A673 (cell line): ENCODE measurements around the gene CMIP. TPM values are rescaled to one million over a fixed set of nuclear protein-coding genes. Genes with fewer than 3 reads are reported as not detected.
A peak's percentile ranks its signal among the peaks of the same experiment; 100 is the strongest.

Experiments
- BruUV-seq: library from RNA; stranded (reverse); fragments of 400-500 nt; replicated peaks from 2 replicates; lab custom pipeline; 2021; lab: Mats Ljungman, UMichigan
- CTCF ChIA-PET: fragments of 300-600 bp; sonication (Branson Sonifier 250); formaldehyde crosslinking; loops from one replicate; lab custom pipeline; 2022; ENCODE audit warnings: antibody characterized with exemption; lab: Charles Lee
- POLR2A ChIA-PET: fragments of 300-600 bp; sonication (Branson Sonifier 250); formaldehyde crosslinking; loops from one replicate; lab custom pipeline; 2022; ENCODE audit warnings: antibody characterized with exemption; ENCODE audit not compliant: low non-redundant PET; lab: Charles Lee
- DNase-seq: peaks from one replicate; pipeline ENCODE4 v3.0.0-alpha.2; 2015; ENCODE audit warnings: low spot score
- H3K27ac ChIP-seq: fragments of 200-600 bp; sonication (generic); 2 replicates; pipeline ENCODE4 v1.5.1; 2016; ENCODE audit warnings: mixed run types, low read depth, mild to moderate bottlenecking, mixed read lengths, antibody characterized with exemption, low read length; ENCODE audit not compliant: poor library complexity, severe bottlenecking
- H3K27me3 ChIP-seq: fragments of 200-600 bp; sonication (generic); replicated peaks from 2 replicates; pipeline ENCODE4 v1.6.1; 2017; ENCODE audit warnings: mixed run types, low read depth, mild to moderate bottlenecking, mixed read lengths, antibody characterized with exemption, low read length; ENCODE audit not compliant: insufficient read depth, poor library complexity
- H3K36me3 ChIP-seq: fragments of 200-600 bp; sonication (generic); 2 replicates; pipeline ENCODE4 v1.6.1; 2016; ENCODE audit warnings: mixed run types, mild to moderate bottlenecking, mixed read lengths, antibody characterized with exemption, low read length; ENCODE audit not compliant: insufficient read depth, poor library complexity, severe bottlenecking
- H3K4me1 ChIP-seq: fragments of 200-600 bp; sonication (generic); 2 replicates; pipeline ENCODE4 v1.6.1; 2017; ENCODE audit warnings: mixed run types, mild to moderate bottlenecking, mixed read lengths, antibody characterized with exemption, low read length; ENCODE audit not compliant: insufficient read depth, poor library complexity, severe bottlenecking
- H3K4me3 ChIP-seq: fragments of 200-600 bp; sonication (generic); 2 replicates; pipeline ENCODE4 v1.5.1; 2016; ENCODE audit warnings: low read depth, mixed run types, mild to moderate bottlenecking, mixed read lengths, low read length; ENCODE audit not compliant: poor library complexity, severe bottlenecking
- H3K9me3 ChIP-seq: fragments of 200-600 bp; sonication (generic); 2 replicates; pipeline ENCODE4 v1.6.1; 2016; ENCODE audit warnings: mixed run types, low read depth, mild to moderate bottlenecking, mixed read lengths, antibody characterized with exemption, low read length; ENCODE audit not compliant: poor library complexity, severe bottlenecking
- CTCF ChIP-seq: fragments of 300-800, 200-600 bp; sonication (generic); conservative IDR thresholded peaks from 2 replicates; pipeline ENCODE4 v1.5.1; 2017; ENCODE audit warnings: low read depth, mild to moderate bottlenecking, antibody characterized with exemption, low read length, moderate library complexity, mixed read lengths
- EZH2 ChIP-seq: fragments of 200-600 bp; sonication (generic); IDR thresholded peaks from 2 replicates; pipeline ENCODE4 v1.6.1; 2017; ENCODE audit warnings: borderline replicate concordance, low read depth, mild to moderate bottlenecking, mixed read lengths, antibody characterized with exemption, low read length; ENCODE audit not compliant: poor library complexity, severe bottlenecking
- intact Hi-C: fragments of 100-400 bp; cut with micrococcal nuclease; formaldehyde crosslinking; loops from one replicate; pipeline ENCODE4 v1.10.0; 2022; ENCODE audit not compliant: unreplicated experiment
- total RNA-seq: library from RNA; stranded (reverse); gene quantifications from 2 replicates; pipeline ENCODE4 v1.2.3, GENCODE V29; 2021

Gene CMIP
- total RNA-seq, 1 experiment from 2014 or later: 25.5 TPM

DNA sequence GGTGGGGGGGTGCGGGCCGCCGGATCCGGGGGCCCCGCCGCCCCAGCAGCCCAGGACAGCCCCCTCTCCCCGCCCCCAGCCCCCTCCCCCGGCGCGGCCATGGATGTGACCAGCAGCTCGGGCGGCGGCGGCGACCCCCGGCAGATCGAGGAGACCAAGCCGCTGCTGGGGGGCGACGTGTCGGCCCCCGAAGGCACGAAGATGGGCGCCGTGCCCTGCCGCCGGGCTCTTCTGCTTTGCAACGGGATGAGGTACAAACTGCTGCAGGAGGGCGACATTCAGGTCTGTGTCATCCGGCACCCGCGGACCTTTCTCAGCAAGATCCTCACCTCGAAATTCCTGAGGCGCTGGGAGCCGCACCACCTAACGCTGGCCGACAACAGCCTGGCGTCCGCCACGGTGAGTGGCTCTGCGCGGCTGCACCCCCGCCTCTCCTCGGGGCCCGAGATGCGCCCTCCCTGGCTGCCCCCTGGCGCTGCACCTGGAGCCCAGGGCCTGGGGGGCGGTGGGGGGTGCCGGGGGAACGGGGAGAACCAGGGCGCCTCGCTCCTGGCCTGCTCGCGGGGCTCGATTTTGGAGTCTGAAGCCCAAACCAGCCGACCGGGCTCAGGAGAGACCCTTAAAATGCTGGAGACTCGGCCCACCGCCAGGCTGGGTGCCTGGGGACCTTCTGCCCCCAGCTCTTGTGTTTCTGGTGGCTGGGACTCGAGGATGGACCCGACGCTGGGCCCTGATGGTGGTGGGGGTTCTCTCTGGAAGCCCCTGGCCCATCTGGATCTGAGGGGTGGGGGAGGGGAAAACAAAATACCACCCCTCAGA lies 744 bp downstream of the CMIP start:
- TF ChIP-seq EZH2: no peak
- peak; percentile 31 for TF ChIP-seq CTCF
- Histone ChIP-seq H3K9me3 (no peaks in the 10 kb centered on the region), H3K4me3 (peak overlapping the region; percentile 71), H3K27me3 (peaks cover 17% of the 10 kb centered on the region), H3K36me3 (no peaks in the 10 kb centered on the region), H3K27ac (peak overlapping the region; percentile 57), H3K4me1 (peaks cover 6% of the 10 kb centered on the region)
- ChIA-PET POLR2A (no interaction called here), CTCF (interaction anchor here (0.7 kb wide), 1 partner anchor 397 kb away, joined by 3 read pairs; no protein-coding TSS in a partner anchor)
- BruUV-seq: no TSS peak
- intact Hi-C loops: no loop called here
- peak; percentile 22 for DNase-seq

- BruUV-seq: TSS peak; percentile 43
- POLR2A ChIA-PET: no interaction called here
- Histone ChIP-seq H3K27me3 (peaks cover 9% of the 10 kb centered on the region), H3K36me3 (no peaks in the 10 kb centered on the region), H3K9me3 (no peaks in the 10 kb centered on the region), H3K27ac (no peak overlapping the region), H3K4me3 (peak overlapping the region; percentile 71), H3K4me1 (peaks cover 6% of the 10 kb centered on the region)
- CTCF ChIA-PET: interaction anchor here (0.7 kb wide), 1 partner anchor 397 kb away, joined by 3 read pairs; no protein-coding TSS in a partner anchor
- DNase-seq: no peak
- intact Hi-C loops: no loop called here
- TF ChIP-seq CTCF (no peak), EZH2 (no peak)
Measured at GRCh38 chr16:81445966-81446906, 1.6 kb downstream of the CMIP start.

DNA sequence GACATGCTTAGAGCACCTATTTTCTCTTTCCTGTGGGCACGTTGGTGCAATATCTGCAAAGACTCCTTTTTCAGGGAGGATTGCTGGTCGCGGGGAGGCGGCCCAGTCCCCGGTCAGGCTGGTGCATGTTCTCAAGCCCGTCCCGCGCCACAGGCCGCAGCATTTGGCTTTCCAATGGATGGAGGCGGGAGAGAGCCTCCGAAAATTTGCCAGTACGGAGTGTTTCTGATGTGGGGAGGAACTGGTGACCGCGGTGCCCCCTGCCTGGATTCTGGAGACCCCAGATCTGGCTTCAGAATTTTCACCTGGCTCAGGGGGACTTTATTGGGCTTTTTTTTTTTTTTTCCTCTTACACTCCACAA lies 2.3 kb downstream of the CMIP start:
- TF ChIP-seq CTCF (no peak), EZH2 (no peak)
- H3K27me3 ChIP-seq: peaks cover 5% of the 10 kb centered on the region
- POLR2A ChIA-PET: no interaction called here

More for the DNA sequence above, 2.3 kb downstream of the CMIP start:
- intact Hi-C loops: no loop called here
- no peaks in the 10 kb centered on the region for H3K9me3 ChIP-seq
- H3K27ac ChIP-seq: no peak overlapping the region
- H3K36me3 ChIP-seq: no peaks in the 10 kb centered on the region
- DNase-seq: no peak
- peaks cover 13% of the 10 kb centered on the region for H3K4me1 ChIP-seq
- peak overlapping the region; percentile 71 for H3K4me3 ChIP-seq
- CTCF ChIA-PET: no interaction called here
- BruUV-seq: no TSS peak
